WI38 (cell line): Measurements from ENCODE around the gene OLFML3.

ENCODE experiments used
- H3K4me3 ChIP-seq: 2 replicates; pipeline ENCODE4 v1.5.1; 2011; ENCODE audit warnings: low read depth, mild to moderate bottlenecking, control low read depth, low read length
- TF ChIP-seq, protein P1 (sequence below): IDR thresholded peaks from 2 replicates; pipeline ENCODE4 v1.5.1; 2012; ENCODE audit warnings: low read depth, mild to moderate bottlenecking, control low read depth, low read length

OLFML3 gene

DNA sequence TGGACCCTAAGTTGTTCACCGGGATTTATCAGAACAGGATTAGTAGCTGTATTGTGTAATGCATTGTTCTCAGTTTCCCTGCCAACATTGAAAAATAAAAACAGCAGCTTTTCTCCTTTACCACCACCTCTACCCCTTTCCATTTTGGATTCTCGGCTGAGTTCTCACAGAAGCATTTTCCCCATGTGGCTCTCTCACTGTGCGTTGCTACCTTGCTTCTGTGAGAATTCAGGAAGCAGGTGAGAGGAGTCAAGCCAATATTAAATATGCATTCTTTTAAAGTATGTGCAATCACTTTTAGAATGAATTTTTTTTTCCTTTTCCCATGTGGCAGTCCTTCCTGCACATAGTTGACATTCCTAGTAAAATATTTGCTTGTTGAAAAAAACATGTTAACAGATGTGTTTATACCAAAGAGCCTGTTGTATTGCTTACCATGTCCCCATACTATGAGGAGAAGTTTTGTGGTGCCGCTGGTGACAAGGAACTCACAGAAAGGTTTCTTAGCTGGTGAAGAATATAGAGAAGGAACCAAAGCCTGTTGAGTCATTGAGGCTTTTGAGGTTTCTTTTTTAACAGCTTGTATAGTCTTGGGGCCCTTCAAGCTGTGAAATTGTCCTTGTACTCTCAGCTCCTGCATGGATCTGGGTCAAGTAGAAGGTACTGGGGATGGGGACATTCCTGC lies 3.9 kb upstream of the OLFML3 start:
- TF ChIP-seq, protein P1, sequence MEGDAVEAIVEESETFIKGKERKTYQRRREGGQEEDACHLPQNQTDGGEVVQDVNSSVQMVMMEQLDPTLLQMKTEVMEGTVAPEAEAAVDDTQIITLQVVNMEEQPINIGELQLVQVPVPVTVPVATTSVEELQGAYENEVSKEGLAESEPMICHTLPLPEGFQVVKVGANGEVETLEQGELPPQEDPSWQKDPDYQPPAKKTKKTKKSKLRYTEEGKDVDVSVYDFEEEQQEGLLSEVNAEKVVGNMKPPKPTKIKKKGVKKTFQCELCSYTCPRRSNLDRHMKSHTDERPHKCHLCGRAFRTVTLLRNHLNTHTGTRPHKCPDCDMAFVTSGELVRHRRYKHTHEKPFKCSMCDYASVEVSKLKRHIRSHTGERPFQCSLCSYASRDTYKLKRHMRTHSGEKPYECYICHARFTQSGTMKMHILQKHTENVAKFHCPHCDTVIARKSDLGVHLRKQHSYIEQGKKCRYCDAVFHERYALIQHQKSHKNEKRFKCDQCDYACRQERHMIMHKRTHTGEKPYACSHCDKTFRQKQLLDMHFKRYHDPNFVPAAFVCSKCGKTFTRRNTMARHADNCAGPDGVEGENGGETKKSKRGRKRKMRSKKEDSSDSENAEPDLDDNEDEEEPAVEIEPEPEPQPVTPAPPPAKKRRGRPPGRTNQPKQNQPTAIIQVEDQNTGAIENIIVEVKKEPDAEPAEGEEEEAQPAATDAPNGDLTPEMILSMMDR, result no peak
- no peak overlapping the region for H3K4me3 ChIP-seq

DNA sequence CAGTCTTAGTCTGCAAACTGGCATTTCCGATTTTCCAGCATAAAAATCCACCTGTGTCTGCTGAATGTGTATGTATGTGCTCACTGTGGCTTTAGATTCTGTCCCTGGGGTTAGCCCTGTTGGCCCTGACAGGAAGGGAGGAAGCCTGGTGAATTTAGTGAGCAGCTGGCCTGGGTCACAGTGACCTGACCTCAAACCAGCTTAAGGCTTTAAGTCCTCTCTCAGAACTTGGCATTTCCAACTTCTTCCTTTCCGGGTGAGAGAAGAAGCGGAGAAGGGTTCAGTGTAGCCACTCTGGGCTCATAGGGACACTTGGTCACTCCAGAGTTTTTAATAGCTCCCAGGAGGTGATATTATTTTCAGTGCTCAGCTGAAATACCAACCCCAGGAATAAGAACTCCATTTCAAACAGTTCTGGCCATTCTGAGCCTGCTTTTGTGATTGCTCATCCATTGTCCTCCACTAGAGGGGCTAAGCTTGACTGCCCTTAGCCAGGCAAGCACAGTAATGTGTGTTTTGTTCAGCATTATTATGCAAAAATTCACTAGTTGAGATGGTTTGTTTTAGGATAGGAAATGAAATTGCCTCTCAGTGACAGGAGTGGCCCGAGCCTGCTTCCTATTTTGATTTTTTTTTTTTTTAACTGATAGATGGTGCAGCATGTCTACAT lies 2.5 kb upstream of the OLFML3 start:
- no peak overlapping the region for H3K4me3 ChIP-seq
- TF ChIP-seq, protein P1, result peak; percentile 58

DNA sequence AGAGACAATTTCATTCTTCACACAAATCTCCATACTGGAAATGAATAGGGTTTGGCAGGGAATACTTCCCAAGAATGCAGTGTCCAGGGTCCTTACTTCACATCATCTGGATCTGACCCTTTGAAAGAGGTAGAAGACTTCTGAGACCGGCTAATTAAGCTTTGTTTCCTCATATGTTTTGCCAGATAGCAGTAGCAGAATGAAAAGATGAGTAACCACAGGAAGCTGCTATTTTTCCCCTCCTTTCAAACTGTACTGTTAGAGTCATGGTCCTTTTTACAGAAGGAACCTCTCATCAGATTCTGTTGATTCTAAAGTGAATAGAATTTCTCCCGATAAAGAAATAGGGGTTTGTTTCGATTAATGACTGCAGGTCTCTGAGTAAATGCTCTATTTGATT lies 1.4 kb upstream of the OLFML3 start:
- no peak overlapping the region for H3K4me3 ChIP-seq
- TF ChIP-seq, protein P1, result no peak

DNA sequence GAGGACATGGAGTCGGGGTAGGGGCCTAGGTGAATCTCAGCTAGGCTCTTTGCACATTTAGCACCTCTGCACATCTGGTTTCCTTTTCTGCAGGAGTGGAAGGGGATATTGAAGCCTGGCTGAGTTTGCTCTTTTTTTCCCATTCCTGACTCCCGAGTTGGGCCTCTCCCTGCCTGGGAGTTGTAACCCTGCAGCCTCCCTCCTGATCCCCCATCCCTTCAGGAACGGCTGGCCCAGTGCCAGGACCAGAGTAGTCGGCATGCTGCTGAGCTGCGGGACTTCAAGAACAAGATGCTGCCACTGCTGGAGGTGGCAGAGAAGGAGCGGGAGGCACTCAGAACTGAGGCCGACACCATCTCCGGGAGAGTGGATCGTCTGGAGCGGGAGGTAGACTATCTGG lies 836 bp downstream of the OLFML3 start:
- H3K4me3 ChIP-seq, result peak overlapping the region; percentile 58
- TF ChIP-seq, protein P1, result no peak

DNA sequence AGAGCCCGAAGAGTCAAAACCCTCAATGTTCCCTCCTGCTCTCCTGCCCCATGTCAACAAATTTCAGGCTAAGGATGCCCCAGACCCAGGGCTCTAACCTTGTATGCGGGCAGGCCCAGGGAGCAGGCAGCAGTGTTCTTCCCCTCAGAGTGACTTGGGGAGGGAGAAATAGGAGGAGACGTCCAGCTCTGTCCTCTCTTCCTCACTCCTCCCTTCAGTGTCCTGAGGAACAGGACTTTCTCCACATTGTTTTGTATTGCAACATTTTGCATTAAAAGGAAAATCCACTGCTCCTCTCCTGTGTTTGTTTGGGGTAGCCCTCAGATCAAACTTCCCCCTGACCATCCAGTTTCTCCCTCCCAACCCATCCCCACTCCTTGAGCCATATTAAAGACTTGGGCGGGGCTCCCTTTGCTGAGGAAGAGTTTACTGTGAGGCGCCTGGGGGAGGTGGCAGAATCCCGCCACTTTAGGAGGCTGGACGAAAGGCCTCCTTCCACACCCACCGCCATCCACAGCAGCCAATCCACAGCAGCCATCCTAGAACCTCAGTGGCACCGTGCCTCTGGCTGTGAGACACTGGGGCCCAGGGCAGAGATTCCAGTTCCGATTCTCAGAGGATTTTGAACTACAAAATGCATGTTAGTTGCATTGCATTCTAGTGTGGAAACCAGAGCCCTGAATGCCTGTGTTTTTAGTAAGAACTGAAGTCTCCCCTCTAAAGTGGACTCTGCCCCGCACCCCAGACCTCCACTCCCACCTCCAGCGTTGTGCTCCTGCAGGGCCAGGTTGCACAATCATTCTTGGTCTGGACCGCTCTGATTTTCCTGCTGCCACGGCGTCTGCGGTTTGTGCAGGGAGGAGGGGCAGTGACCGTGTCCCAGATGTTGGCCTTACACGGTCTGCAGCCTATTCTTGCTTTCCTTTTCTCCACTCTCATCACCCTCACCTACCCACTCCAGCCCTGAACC lies 3.0 kb downstream of the OLFML3 start:
- H3K4me3 ChIP-seq, result peak overlapping the region; percentile 52
- TF ChIP-seq, protein P1, result no peak

DNA sequence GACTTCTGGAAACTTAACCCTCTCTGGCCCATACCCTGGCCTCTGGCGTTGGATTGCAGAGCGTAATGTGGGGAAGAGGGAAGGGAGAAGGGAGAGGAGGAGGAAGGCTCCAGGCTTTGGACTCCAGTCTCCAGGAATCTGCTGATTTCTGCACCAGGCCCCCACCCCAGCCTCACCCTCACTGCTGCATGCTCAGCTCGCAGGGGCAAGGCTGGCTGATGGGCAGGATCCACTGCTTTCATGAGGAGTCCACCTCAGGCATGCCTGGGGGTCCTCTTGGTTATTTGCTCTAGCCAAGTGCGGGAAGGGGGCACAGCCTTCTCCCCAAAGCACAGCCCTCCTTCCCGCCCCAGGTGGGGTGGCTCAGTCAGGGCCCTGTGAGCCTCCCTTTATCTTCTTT lies 3.7 kb downstream of the OLFML3 start:
- TF ChIP-seq, protein P1, result no peak

More for the DNA sequence above, 3.7 kb downstream of the OLFML3 start:
- peak overlapping the region; percentile 52 for H3K4me3 ChIP-seq
